A172 (cell line): Measurements from ENCODE around the gene MRPL10. TPM values are rescaled to one million over a fixed set of nuclear protein-coding genes. Genes with fewer than 3 reads are reported as not detected.
"Not testable (repeated sequence)": the region's sequence is repeated elsewhere in the genome, so short reads cannot be mapped to it uniquely, and the experiment has no call there.

Experiments used
- DNase-seq: peaks from one replicate; pipeline ENCODE4 v3.0.0-alpha.2; 2015; ENCODE audit warnings: low spot score
- total RNA-seq: library from RNA; depleted of rRNA; stranded (reverse); fragments of >200 nt; shearing (Covaris generic); gene quantifications from 2 replicates; pipeline ENCODE4 v1.2.3, GENCODE V29; 2014; rRNA removed

MRPL10 gene
- total RNA-seq, 1 experiment from 2014 or later: 58.5 TPM

GRCh38 chr17:47792457-47792856 is 38.9 kb downstream of the MRPL10 start:
- DNase-seq: no peak

- DNase-seq: no peak
Observed at GRCh38 chr17:47791025-47791424, 40.3 kb downstream of the MRPL10 start.

GRCh38 chr17:47789611-47790561 is 41.5 kb downstream of the MRPL10 start:
- no peak for DNase-seq

- no peak for DNase-seq
Observed at GRCh38 chr17:47785538-47786123, 45.7 kb downstream of the MRPL10 start.

GRCh38 chr17:47781397-47781796 is 49.9 kb downstream of the MRPL10 start:
- DNase-seq: no peak

GRCh38 chr17:47778184-47778635 is 53.1 kb downstream of the MRPL10 start:
- no peak for DNase-seq

GRCh38 chr17:47776330-47777197 is 54.8 kb downstream of the MRPL10 start:
- peak; percentile 68 for DNase-seq

GRCh38 chr17:47774987-47775580 is 56.3 kb downstream of the MRPL10 start:
- DNase-seq: no peak

- no peak for DNase-seq
Observed at GRCh38 chr17:47774331-47774730, 57.0 kb downstream of the MRPL10 start.

- DNase-seq: not testable (repeated sequence)
Observed at GRCh38 chr17:47773649-47774048, 57.7 kb downstream of the MRPL10 start.

Other genes with a start within 250 kb of the MRPL10 start
- gene KPNB1, start 181.6 kb downstream of the MRPL10 start, total RNA-seq: 360 and 467 TPM in 2 replicates
- 3.3 and 5.5 TPM in 2 replicates for gene TBKBP1, start 137.4 kb downstream of the MRPL10 start, total RNA-seq
- gene TBX21, start 98.3 kb downstream of the MRPL10 start, total RNA-seq: not detected in 2 replicates
- 8.2 and 19.1 TPM in 2 replicates for gene OSBPL7, start 9.7 kb downstream of the MRPL10 start, total RNA-seq
- 0.62 and 1.6 TPM in 2 replicates for gene LRRC46, start 129 bp upstream of the MRPL10 start, total RNA-seq
- gene SCRN2, start 9.7 kb upstream of the MRPL10 start, total RNA-seq: 56.8 and 65.4 TPM in 2 replicates
- gene SP6, start 19.6 kb upstream of the MRPL10 start, total RNA-seq: 0.19 and 0.46 TPM in 2 replicates
- 1.2 and 2.5 TPM in 2 replicates for gene SP2, start 64.7 kb upstream of the MRPL10 start, total RNA-seq
- gene PNPO, start 110.0 kb upstream of the MRPL10 start, total RNA-seq: 59.4 and 61.9 TPM in 2 replicates
- gene PRR15L, start 126.3 kb upstream of the MRPL10 start, total RNA-seq: not detected in 2 replicates
- gene CDK5RAP3, start 139.6 kb upstream of the MRPL10 start, total RNA-seq: 87.2 and 96.9 TPM in 2 replicates
- gene COPZ2, start 206.3 kb upstream of the MRPL10 start, total RNA-seq: 24.1 and 40.0 TPM in 2 replicates
- gene NFE2L1, start 216.8 kb upstream of the MRPL10 start, total RNA-seq: 73.6 and 140 TPM in 2 replicates